CD4-positive, alpha-beta T cell treated with Interferon alpha-2 for 1 hour (primary cell): Measurements from ENCODE around the gene SUMO4.

Experiments used
- DNase-seq, 2 donors: peaks; one replicate each; pipeline ENCODE4 v3.0.0-alpha.2; 2020 to 2022

Gene SUMO4

GRCh38 chr6:149392093-149392492 is 8.0 kb upstream of the SUMO4 start:
- no peak for DNase-seq

- DNase-seq = no peak
These were observed 7.5 kb upstream of the SUMO4 start for GRCh38 chr6:149392535-149392934.

- DNase-seq = no peak
These were observed 6.9 kb upstream of the SUMO4 start for GRCh38 chr6:149393002-149393679.

- DNase-seq = no peak
These were observed 4.9 kb upstream of the SUMO4 start for GRCh38 chr6:149395185-149395584.

- no peak for DNase-seq
These were observed 2.7 kb upstream of the SUMO4 start for GRCh38 chr6:149397384-149397783.

GRCh38 chr6:149403534-149403933 is 3.5 kb downstream of the SUMO4 start:
- no peak for DNase-seq

- no peak for DNase-seq
These were observed 6.0 kb downstream of the SUMO4 start for GRCh38 chr6:149405823-149406765.

GRCh38 chr6:149409617-149410016 is 9.6 kb downstream of the SUMO4 start:
- DNase-seq = no peak

GRCh38 chr6:149410557-149410956 is 10.5 kb downstream of the SUMO4 start:
- DNase-seq = no peak

GRCh38 chr6:149414009-149414408 is 13.9 kb downstream of the SUMO4 start:
- no peak for DNase-seq

- DNase-seq = no peak
These were observed 14.8 kb downstream of the SUMO4 start for GRCh38 chr6:149414821-149415220.

GRCh38 chr6:149419696-149420404 is 19.8 kb downstream of the SUMO4 start:
- no peak for DNase-seq

- no peak for DNase-seq
These were observed 21.1 kb downstream of the SUMO4 start for GRCh38 chr6:149421132-149421531.

GRCh38 chr6:149422581-149422980 is 22.5 kb downstream of the SUMO4 start:
- no peak for DNase-seq

- DNase-seq = no peak
These were observed 23.9 kb downstream of the SUMO4 start for GRCh38 chr6:149423964-149424440.

- DNase-seq = no peak
These were observed 25.2 kb downstream of the SUMO4 start for GRCh38 chr6:149425224-149425623.

GRCh38 chr6:149425754-149426153 is 25.7 kb downstream of the SUMO4 start:
- no peak for DNase-seq

GRCh38 chr6:149428606-149429005 is 28.5 kb downstream of the SUMO4 start:
- DNase-seq = no peak

- no peak for DNase-seq
These were observed 29.6 kb downstream of the SUMO4 start for GRCh38 chr6:149429427-149430360.

GRCh38 chr6:149431905-149432775 is 32.1 kb downstream of the SUMO4 start:
- DNase-seq = peak; percentile 84 to 89

GRCh38 chr6:149433405-149433804 is 33.3 kb downstream of the SUMO4 start:
- DNase-seq = no peak
